Stomach (tissue), 9 donors: ENCODE data around the gene KCNAB1. TPM values are rescaled to one million over a fixed set of nuclear protein-coding genes. Genes with fewer than 3 reads are reported as not detected.

ENCODE experiments used
- DNase-seq, 2 donors: peaks; one replicate each; pipeline versions ENCODE4 v3.0.0 to v3.0.0-alpha.2; 2013 to 2019
- H3K27ac ChIP-seq, 5 donors: fragments of 200-600 bp in 4 of 5; sonication (generic) in 4 of 5; one replicate each; pipeline ENCODE4 v1.5.1; 2013 to 2019; ENCODE audit warnings: mild to moderate bottlenecking in 1 of 5, moderate library complexity in 1 of 5
- H3K27me3 ChIP-seq, 3 donors: fragments of 200-600 bp; sonication (generic); one replicate each; pipeline ENCODE4 v1.5.1; 2017 to 2019; ENCODE audit warnings: mixed run types in 1 of 3
- H3K36me3 ChIP-seq, 4 donors: fragments of 200-600 bp; sonication (generic); 1 replicate in 3 of 4; 2 replicates in 1 of 4; pipeline ENCODE4 v1.5.1; 2016 to 2019
- H3K4me1 ChIP-seq, 4 donors: fragments of 200-600 bp; sonication (generic); one replicate each; pipeline ENCODE4 v1.5.1; 2016 to 2019
- H3K4me3 ChIP-seq, 4 donors: fragments of 200-600 bp; sonication (generic) in 3 of 4; one replicate each; pipeline ENCODE4 v1.5.1; 2016 to 2019; ENCODE audit warnings: mild to moderate bottlenecking in 1 of 4
- H3K9me3 ChIP-seq, 4 donors: fragments of 200-600 bp; sonication (generic); one replicate each; pipeline ENCODE4 v1.5.1; 2016 to 2019
- CTCF ChIP-seq, 7 experiments: fragments of 450-650 bp in 4 of 7; fragments of 200-600 bp in 3 of 7; sonication (generic) in 3 of 7; IDR thresholded peaks; one replicate each; pipeline ENCODE4 v1.5.1; 2016 to 2019; ENCODE audit warnings: antibody characterized with exemption in 7 of 7, control low read depth in 2 of 7, mild to moderate bottlenecking in 1 of 7
- EP300 ChIP-seq: sonication (generic); formaldehyde crosslinking; IDR thresholded peaks from one replicate; pipeline ENCODE4 v1.6.1; 2017; ENCODE audit warnings: antibody characterized with exemption
- POLR2A ChIP-seq, 4 donors: fragments of 450-650 bp; IDR thresholded peaks; one replicate each; pipeline ENCODE4 v1.6.1; 2016; ENCODE audit warnings: antibody characterized with exemption in 4 of 4, control low read depth in 2 of 4, mild to moderate bottlenecking in 1 of 4, moderate library complexity in 1 of 4
- POLR2AphosphoS5 ChIP-seq, 3 donors: sonication (generic); formaldehyde crosslinking; IDR thresholded peaks; one replicate each; pipeline ENCODE4 v1.6.1; 2016; ENCODE audit warnings: antibody characterized with exemption in 3 of 3
- WGBS, 5 donors: extraction: QIAGEN DNeasy Blood & Tissue Kit in 3 of 5; methylation state at CpG; one replicate each; pipeline versions ENCODE4 v1.1.5 to v1.1.7; 2013 to 2018; 5-methylcytosine and 5-hydroxymethylcytosine counted together
- intact Hi-C: fragments of 100-400 bp; cut with DNase I; formaldehyde crosslinking; loops from one replicate; pipeline ENCODE4 v1.15.1; 2023; ENCODE audit warnings: low total_unique reads
- polyA plus RNA-seq, 3 donors: library from polyadenylated mRNA; stranded (reverse); fragments of 200-250 nt; gene quantifications; one replicate each; pipeline ENCODE4 v1.2.3, GENCODE V29; 2013
- total RNA-seq, 5 donors: library from RNA; depleted of rRNA; stranded (reverse); fragments of >200 nt; gene quantifications; one replicate each; pipeline versions ENCODE4 v1.1.0 to v1.2.3, GENCODE V29; 2014 to 2016
- donor health status: healthy with polysubstance abuse.
- donor health status: Bipolar disorder and iron deficiency.
- donor health status: healthy.

The KCNAB1 gene
- total and polyA plus RNA-seq, 8 donors: 0.12 to 3.8 (median 0.29) TPM; not detected in 2

- WGBS, 5 donors: 77 to 85% (median 79%) methylated on average over 9 of the region's 9 CpGs
- Histone ChIP-seq H3K36me3 (no peaks in the 10 kb centered on the region), H3K27me3 (no peaks in the 10 kb centered on the region), H3K4me1 (no peaks in the 10 kb centered on the region), H3K9me3 (no peaks in the 10 kb centered on the region), H3K4me3 (no peak overlapping the region), H3K27ac (no peak overlapping the region)
- TF ChIP-seq EP300: no peak
- no peak for TF ChIP-seq CTCF (IDR thresholded peaks at IDR 0.05)
- TF ChIP-seq POLR2AphosphoS5 (IDR thresholded peaks at IDR 0.05): no peak
- TF ChIP-seq POLR2A (IDR thresholded peaks at IDR 0.05): no peak
- peak in 1 of 2 donors; percentile 6 for DNase-seq
- intact Hi-C loops: no loop called here
Measured at GRCh38 chr3:156109989-156110388, 10.4 kb upstream of the KCNAB1 start.

- intact Hi-C loops: no loop called here
- Histone ChIP-seq H3K9me3 (no peaks in the 10 kb centered on the region), H3K27me3 (no peaks in the 10 kb centered on the region), H3K36me3 (no peaks in the 10 kb centered on the region), H3K4me1 (no peaks in the 10 kb centered on the region), H3K4me3 (no peak overlapping the region), H3K27ac (no peak overlapping the region)
- 57 to 75% (median 67%) methylated on average over 3 of the region's 3 CpGs for WGBS, 5 donors
- no peak for DNase-seq
- TF ChIP-seq CTCF (IDR thresholded peaks at IDR 0.05) (no peak), EP300 (no peak), POLR2A (IDR thresholded peaks at IDR 0.05) (no peak), POLR2AphosphoS5 (IDR thresholded peaks at IDR 0.05) (no peak)
Measured at GRCh38 chr3:156126467-156126866, 6.1 kb downstream of the KCNAB1 start.

GRCh38 chr3:156131241-156131640 is 10.9 kb downstream of the KCNAB1 start:
- H3K27me3 ChIP-seq: no peaks in the 10 kb centered on the region
- no peak for DNase-seq
- intact Hi-C loops: no loop called here
- no peaks in the 10 kb centered on the region for H3K36me3 ChIP-seq
- H3K27ac ChIP-seq: no peak overlapping the region
- H3K9me3 ChIP-seq: no peaks in the 10 kb centered on the region
- H3K4me3 ChIP-seq: no peak overlapping the region
- TF ChIP-seq CTCF (IDR thresholded peaks at IDR 0.05) (no peak), POLR2AphosphoS5 (IDR thresholded peaks at IDR 0.05) (no peak), EP300 (no peak), POLR2A (IDR thresholded peaks at IDR 0.05) (no peak)
- 43 to 83% (median 65%) methylated on average over 3 of the region's 3 CpGs for WGBS, 5 donors
- no peaks in the 10 kb centered on the region for H3K4me1 ChIP-seq

- no peaks in the 10 kb centered on the region for H3K27me3 ChIP-seq
- intact Hi-C loops: no loop called here
Measured at GRCh38 chr3:156131799-156132198, 11.4 kb downstream of the KCNAB1 start.

More at GRCh38 chr3:156131799-156132198, 11.4 kb downstream of the KCNAB1 start:
- TF ChIP-seq POLR2A (IDR thresholded peaks at IDR 0.05) (no peak), CTCF (IDR thresholded peaks at IDR 0.05) (no peak), POLR2AphosphoS5 (IDR thresholded peaks at IDR 0.05) (no peak), EP300 (no peak)
- Histone ChIP-seq H3K9me3 (no peaks in the 10 kb centered on the region), H3K4me1 (no peaks in the 10 kb centered on the region), H3K36me3 (no peaks in the 10 kb centered on the region), H3K4me3 (no peak overlapping the region), H3K27ac (no peak overlapping the region)
- no peak for DNase-seq
